Tibial nerve (tissue), 4 donors: ENCODE results near the gene CHN1. TPM values are rescaled to one million over a fixed set of nuclear protein-coding genes. Genes with fewer than 3 reads are reported as not detected.

Experiments
- DNase-seq, 2 donors: peaks; one replicate each; pipeline ENCODE4 v3.0.0-alpha.2; 2019; ENCODE audit warnings: low spot score in 2 of 2
- H3K27ac ChIP-seq, 4 donors: fragments of 200-600 bp; sonication (generic) in 3 of 4; one replicate each; pipeline ENCODE4 v1.5.1; 2017 to 2019; ENCODE audit warnings: mild to moderate bottlenecking in 1 of 4
- H3K27me3 ChIP-seq, 2 donors: fragments of 200-600 bp; sonication (generic) in 1 of 2; one replicate each; pipeline versions ENCODE4 v1.5.1 to v1.6.0; 2017 to 2019
- H3K36me3 ChIP-seq, 3 donors: fragments of 200-600 bp; sonication (generic); one replicate each; pipeline ENCODE4 v1.5.1; 2018 to 2019
- H3K4me1 ChIP-seq, 4 donors: fragments of 200-600 bp; sonication (generic) in 3 of 4; one replicate each; pipeline ENCODE4 v1.5.1; 2017 to 2019
- H3K4me3 ChIP-seq, 4 donors: fragments of 200-600 bp; sonication (generic) in 3 of 4; one replicate each; pipeline ENCODE4 v1.5.1; 2017 to 2019; ENCODE audit warnings: mild to moderate bottlenecking in 1 of 4, moderate library complexity in 1 of 4
- H3K9me3 ChIP-seq, 4 donors: fragments of 200-600 bp; sonication (generic) in 3 of 4; one replicate each; pipeline ENCODE4 v1.5.1; 2017 to 2019
- CTCF ChIP-seq, 5 experiments: fragments of 200-600 bp in 3 of 5; fragments of 450-650 bp in 2 of 5; sonication (generic) in 3 of 5; IDR thresholded peaks; one replicate each; pipeline ENCODE4 v1.5.1; 2016 to 2019; ENCODE audit warnings: antibody characterized with exemption in 5 of 5, mild to moderate bottlenecking in 3 of 5, moderate library complexity in 2 of 5
- EP300 ChIP-seq, 2 donors: sonication (generic); formaldehyde crosslinking; IDR thresholded peaks; one replicate each; pipeline ENCODE4 v1.6.1; 2017; ENCODE audit warnings: antibody characterized with exemption in 2 of 2, mild to moderate bottlenecking in 1 of 2
- POLR2A ChIP-seq, 2 donors: fragments of 450-650 bp; IDR thresholded peaks; one replicate each; pipeline ENCODE4 v1.6.1; 2017; ENCODE audit warnings: antibody characterized with exemption in 2 of 2, mild to moderate bottlenecking in 2 of 2, moderate library complexity in 2 of 2
- WGBS, 2 donors: methylation state at CpG; one replicate each; pipeline ENCODE4 v1.1.5; 2018; 5-methylcytosine and 5-hydroxymethylcytosine counted together
- total RNA-seq, 4 donors: library from RNA; depleted of rRNA; stranded (reverse); fragments of >200 nt; gene quantifications; one replicate each; pipeline ENCODE4 v1.1.0, GENCODE V29; 2016

Gene CHN1
- total RNA-seq: 10 to 100 TPM; 17.3 to 27.2 (median 23.8) TPM

GRCh38 chr2:175004980-175005732, at the start of gene CHN1:
CHN1 (minus strand) TSS chr2:175005381; CDS start chr2:175004912, 469 bp downstream.
- Histone ChIP-seq H3K4me3 (peak within 1 kb of the TSS; percentile 69 to 87 (median 76)), H3K36me3 (no peaks in the 10 kb centered on the region), H3K4me1 (peaks cover 0 to 16% (median 4%) of the 10 kb centered on the region in 4 donors), H3K27ac (peak within 1 kb of the TSS; percentile 66 to 90 (median 82)), H3K9me3 (no peaks in the 10 kb centered on the region), H3K27me3 (no peaks in the 10 kb centered on the region)
- WGBS, 2 donors: 0% methylated on average over 33 to 88 of the region's 89 CpGs
- TF ChIP-seq CTCF (IDR thresholded peaks at IDR 0.05) (no peak), EP300 (IDR thresholded peaks at IDR 0.05) (peak in 1 of 2 donors; percentile 58), POLR2A (IDR thresholded peaks at IDR 0.05) (peak; percentile 26 to 52)
- peak; percentile 32 to 49 for DNase-seq

- 94 to 96% methylated on average over 4 of the region's 4 CpGs for WGBS, 2 donors
These were observed 49.2 kb upstream of the CHN1 start for GRCh38 chr2:175054340-175054739.

GRCh38 chr2:175049661-175050060, 44.5 kb upstream of the CHN1 start:
- no peak overlapping the region for H3K4me3 ChIP-seq
- H3K27me3 ChIP-seq: no peaks in the 10 kb centered on the region
- no peak for TF ChIP-seq EP300 (IDR thresholded peaks at IDR 0.05)
- TF ChIP-seq POLR2A (IDR thresholded peaks at IDR 0.05): no peak
- no peak for TF ChIP-seq CTCF (IDR thresholded peaks at IDR 0.05)
- no peaks in the 10 kb centered on the region for H3K4me1 ChIP-seq
- peaks cover 0 to 11% (median 0%) of the 10 kb centered on the region in 4 donors for H3K9me3 ChIP-seq
- no peak overlapping the region for H3K27ac ChIP-seq
- no peak for DNase-seq
- peaks cover 0 to 16% (median 0%) of the 10 kb centered on the region in 3 donors for H3K36me3 ChIP-seq

More at GRCh38 chr2:175054340-175054739, 49.2 kb upstream of the CHN1 start:
- Histone ChIP-seq H3K27me3 (no peaks in the 10 kb centered on the region), H3K27ac (no peak overlapping the region), H3K36me3 (peaks cover 0 to 28% (median 0%) of the 10 kb centered on the region in 3 donors), H3K9me3 (peaks cover 0 to 5% (median 0%) of the 10 kb centered on the region in 4 donors), H3K4me1 (no peaks in the 10 kb centered on the region), H3K4me3 (no peak overlapping the region)
- TF ChIP-seq CTCF (IDR thresholded peaks at IDR 0.05) (no peak), EP300 (IDR thresholded peaks at IDR 0.05) (no peak), POLR2A (IDR thresholded peaks at IDR 0.05) (no peak)
- no peak for DNase-seq

- 86 to 87% methylated on average over 2 of the region's 2 CpGs for WGBS, 2 donors
- no peaks in the 10 kb centered on the region for H3K4me1 ChIP-seq
- no peak overlapping the region for H3K27ac ChIP-seq
- H3K36me3 ChIP-seq: peaks cover 0 to 16% (median 0%) of the 10 kb centered on the region in 3 donors
- peaks cover 0 to 11% (median 0%) of the 10 kb centered on the region in 4 donors for H3K9me3 ChIP-seq
- no peak for TF ChIP-seq CTCF (IDR thresholded peaks at IDR 0.05)
- TF ChIP-seq EP300 (IDR thresholded peaks at IDR 0.05): no peak
- no peak for TF ChIP-seq POLR2A (IDR thresholded peaks at IDR 0.05)
- H3K27me3 ChIP-seq: no peaks in the 10 kb centered on the region
- no peak for DNase-seq
- H3K4me3 ChIP-seq: no peak overlapping the region
These were observed 43.1 kb upstream of the CHN1 start for GRCh38 chr2:175048275-175048674.

GRCh38 chr2:175039490-175039889, 34.3 kb upstream of the CHN1 start:
- Histone ChIP-seq H3K27ac (no peak overlapping the region), H3K9me3 (no peaks in the 10 kb centered on the region), H3K36me3 (no peaks in the 10 kb centered on the region), H3K4me3 (no peak overlapping the region), H3K4me1 (peaks cover 0 to 6% (median 0%) of the 10 kb centered on the region in 4 donors), H3K27me3 (no peaks in the 10 kb centered on the region)
- TF ChIP-seq EP300 (IDR thresholded peaks at IDR 0.05) (no peak), CTCF (IDR thresholded peaks at IDR 0.05) (no peak), POLR2A (IDR thresholded peaks at IDR 0.05) (no peak)
- WGBS, 2 donors: 79 to 98% methylated on average over 3 of the region's 3 CpGs
- DNase-seq: no peak
